Measurements from ENCODE around the gene TAPBP. TPM values are rescaled to one million over a fixed set of nuclear protein-coding genes. Genes with fewer than 3 reads are reported as not detected.

TAPBP gene
- total and polyA plus RNA-seq, 9 of the 15 experiments (the other 6 are each of a cell fraction or from before 2014, with no cell fraction given), result 5.6 to 74.0 (median 22.3) TPM

DNA sequence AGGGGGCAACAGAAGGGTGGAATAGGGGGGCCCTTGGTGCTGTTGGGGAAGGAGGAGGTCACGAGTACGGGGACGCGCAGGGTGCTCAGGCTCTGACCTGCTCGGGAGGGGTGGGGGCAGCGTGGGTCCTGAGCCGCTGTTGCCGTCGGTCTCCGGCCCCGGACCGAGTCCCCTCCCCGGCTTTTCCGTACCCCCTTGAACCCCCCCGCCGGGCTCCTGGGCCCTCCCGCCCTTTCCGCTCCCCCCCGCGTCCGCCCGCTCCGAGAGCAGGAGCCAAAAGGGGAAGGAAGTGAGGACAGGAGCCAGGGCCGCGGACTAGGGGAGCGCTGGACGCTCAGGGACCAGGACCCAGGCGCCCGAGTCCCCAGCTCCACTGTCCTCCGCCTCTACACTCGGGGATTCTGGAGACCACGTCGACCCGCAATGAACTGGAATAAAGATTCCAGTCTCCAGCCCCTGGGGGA, 15.1 kb downstream of the TAPBP start, which contains the start of gene RGL2 (continued):
- TF ChIP-seq, protein P1, sequence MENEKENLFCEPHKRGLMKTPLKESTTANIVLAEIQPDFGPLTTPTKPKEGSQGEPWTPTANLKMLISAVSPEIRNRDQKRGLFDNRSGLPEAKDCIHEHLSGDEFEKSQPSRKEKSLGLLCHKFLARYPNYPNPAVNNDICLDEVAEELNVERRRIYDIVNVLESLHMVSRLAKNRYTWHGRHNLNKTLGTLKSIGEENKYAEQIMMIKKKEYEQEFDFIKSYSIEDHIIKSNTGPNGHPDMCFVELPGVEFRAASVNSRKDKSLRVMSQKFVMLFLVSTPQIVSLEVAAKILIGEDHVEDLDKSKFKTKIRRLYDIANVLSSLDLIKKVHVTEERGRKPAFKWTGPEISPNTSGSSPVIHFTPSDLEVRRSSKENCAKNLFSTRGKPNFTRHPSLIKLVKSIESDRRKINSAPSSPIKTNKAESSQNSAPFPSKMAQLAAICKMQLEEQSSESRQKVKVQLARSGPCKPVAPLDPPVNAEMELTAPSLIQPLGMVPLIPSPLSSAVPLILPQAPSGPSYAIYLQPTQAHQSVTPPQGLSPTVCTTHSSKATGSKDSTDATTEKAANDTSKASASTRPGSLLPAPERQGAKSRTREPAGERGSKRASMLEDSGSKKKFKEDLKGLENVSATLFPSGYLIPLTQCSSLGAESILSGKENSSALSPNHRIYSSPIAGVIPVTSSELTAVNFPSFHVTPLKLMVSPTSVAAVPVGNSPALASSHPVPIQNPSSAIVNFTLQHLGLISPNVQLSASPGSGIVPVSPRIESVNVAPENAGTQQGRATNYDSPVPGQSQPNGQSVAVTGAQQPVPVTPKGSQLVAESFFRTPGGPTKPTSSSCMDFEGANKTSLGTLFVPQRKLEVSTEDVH (IDR thresholded peaks at IDR 0.05; ENCODE audit: low read depth, partially characterized antibody), result no peak
- TF ChIP-seq TEAD4 (IDR thresholded peaks at IDR 0.05; ENCODE audit: low read length) (no peak), TEAD4 (CRISPR knock-in tag; IDR thresholded peaks at IDR 0.05; ENCODE audit: borderline replicate concordance) (no peak), SMARCA5 (IDR thresholded peaks at IDR 0.05) (peak; percentile 38; the same call in 1 of the 2 replicates), ZSCAN29 (IDR thresholded peaks at IDR 0.05) (no peak), KDM4B (IDR thresholded peaks at IDR 0.05; ENCODE audit: borderline replicate concordance in 2 of 2, low read depth in 1 of 2) (peak in 1 of 2 experiments; percentile 97; a peak in 2 of 4 replicates), L3MBTL2 (IDR thresholded peaks at IDR 0.05) (no peak), ARID1B (IDR thresholded peaks at IDR 0.05) (no peak), SMARCA4 (IDR thresholded peaks at IDR 0.05) (no peak; the same call in 1 of the 2 replicates)
- TF ChIP-seq, protein P2, sequence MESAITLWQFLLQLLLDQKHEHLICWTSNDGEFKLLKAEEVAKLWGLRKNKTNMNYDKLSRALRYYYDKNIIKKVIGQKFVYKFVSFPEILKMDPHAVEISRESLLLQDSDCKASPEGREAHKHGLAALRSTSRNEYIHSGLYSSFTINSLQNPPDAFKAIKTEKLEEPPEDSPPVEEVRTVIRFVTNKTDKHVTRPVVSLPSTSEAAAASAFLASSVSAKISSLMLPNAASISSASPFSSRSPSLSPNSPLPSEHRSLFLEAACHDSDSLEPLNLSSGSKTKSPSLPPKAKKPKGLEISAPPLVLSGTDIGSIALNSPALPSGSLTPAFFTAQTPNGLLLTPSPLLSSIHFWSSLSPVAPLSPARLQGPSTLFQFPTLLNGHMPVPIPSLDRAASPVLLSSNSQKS (CRISPR knock-in tag; IDR thresholded peaks at IDR 0.05), result no peak

Data from K562 (cell line).